ENCODE data around the gene ALK.

- TF ChIP-seq, protein P1, sequence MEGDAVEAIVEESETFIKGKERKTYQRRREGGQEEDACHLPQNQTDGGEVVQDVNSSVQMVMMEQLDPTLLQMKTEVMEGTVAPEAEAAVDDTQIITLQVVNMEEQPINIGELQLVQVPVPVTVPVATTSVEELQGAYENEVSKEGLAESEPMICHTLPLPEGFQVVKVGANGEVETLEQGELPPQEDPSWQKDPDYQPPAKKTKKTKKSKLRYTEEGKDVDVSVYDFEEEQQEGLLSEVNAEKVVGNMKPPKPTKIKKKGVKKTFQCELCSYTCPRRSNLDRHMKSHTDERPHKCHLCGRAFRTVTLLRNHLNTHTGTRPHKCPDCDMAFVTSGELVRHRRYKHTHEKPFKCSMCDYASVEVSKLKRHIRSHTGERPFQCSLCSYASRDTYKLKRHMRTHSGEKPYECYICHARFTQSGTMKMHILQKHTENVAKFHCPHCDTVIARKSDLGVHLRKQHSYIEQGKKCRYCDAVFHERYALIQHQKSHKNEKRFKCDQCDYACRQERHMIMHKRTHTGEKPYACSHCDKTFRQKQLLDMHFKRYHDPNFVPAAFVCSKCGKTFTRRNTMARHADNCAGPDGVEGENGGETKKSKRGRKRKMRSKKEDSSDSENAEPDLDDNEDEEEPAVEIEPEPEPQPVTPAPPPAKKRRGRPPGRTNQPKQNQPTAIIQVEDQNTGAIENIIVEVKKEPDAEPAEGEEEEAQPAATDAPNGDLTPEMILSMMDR (conservative IDR thresholded peaks at IDR 0.05): no peak
- no peak for TF ChIP-seq ZFX (IDR thresholded peaks at IDR 0.05)
These were observed 172.3 kb downstream of the ALK start for GRCh38 chr2:29749041-29749440.
